Frontal cortex (tissue), 4 donors: Measurements from ENCODE around the gene CFAP157. TPM values are rescaled to one million over a fixed set of nuclear protein-coding genes. Genes with fewer than 3 reads are reported as not detected.

Source experiments
- DNase-seq, 2 donors: peaks; one replicate each; pipeline ENCODE4 v3.0.0; 2012; ENCODE audit warnings: low spot score in 2 of 2
- FAIRE-seq: peaks from 2 replicates; lab custom pipeline; 2012; peaks lifted over from hg19 to GRCh38; lab: Jason Lieb, UNC
- total RNA-seq: library from RNA; depleted of rRNA; stranded (reverse); fragments of >200 nt; gene quantifications from one replicate; pipeline ENCODE4 v1.2.3, GENCODE V29; 2014
- donor health status: control.
- donor health status: control.
- donor health status: control.

CFAP157 gene
- not detected for total RNA-seq

DNA sequence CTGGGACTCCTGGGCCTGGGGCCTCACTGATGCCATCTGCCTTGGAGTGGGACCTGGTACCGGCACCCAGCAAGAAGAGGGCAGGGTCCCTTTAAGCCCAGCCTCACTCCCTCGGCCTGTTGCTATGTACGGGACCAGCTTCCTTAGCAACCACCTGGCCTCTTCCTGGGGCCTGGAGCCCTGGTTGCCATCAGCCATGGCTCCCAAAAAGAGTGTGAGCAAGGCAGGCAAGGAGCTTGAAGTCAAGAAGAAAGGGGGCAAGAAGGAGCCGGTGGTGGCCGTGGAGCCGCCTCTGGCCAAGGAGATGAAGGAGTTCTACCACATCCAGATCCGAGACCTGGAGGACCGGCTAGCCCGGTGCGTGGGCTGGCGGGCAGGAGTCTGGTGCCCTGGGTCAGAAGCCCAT lies at the start of gene CFAP157:
TSS of gene CFAP157 (plus strand) at position 153 of the 406 bp plus-strand sequence. CDS start at position 197, 44 bp downstream.
- no peak for DNase-seq
- no peak for FAIRE-seq

DNA sequence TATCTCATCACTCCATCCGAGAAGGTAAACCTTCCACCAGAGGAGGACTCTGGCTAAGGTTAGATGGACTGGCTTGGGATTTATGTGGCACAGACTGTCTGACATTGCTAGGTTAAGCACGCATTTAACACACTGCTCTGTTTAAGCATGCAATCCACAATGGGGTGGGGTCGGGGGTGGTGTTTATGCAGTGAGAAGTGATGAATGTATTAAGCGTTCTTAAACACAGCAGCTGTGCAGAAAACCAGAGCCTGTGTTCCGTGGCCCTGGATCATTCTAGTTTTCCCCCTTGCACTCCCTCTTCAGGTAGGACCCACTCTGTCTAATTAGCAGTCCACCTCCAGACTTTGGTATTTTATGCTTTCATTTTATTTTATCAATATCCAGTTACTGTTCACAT lies 48.4 kb upstream of the CFAP157 start:
- DNase-seq (no peak), FAIRE-seq (no peak)

- FAIRE-seq (no peak), DNase-seq (no peak)
Observed at GRCh38 chr9:127660886-127661741, 45.7 kb upstream of the CFAP157 start.

DNA sequence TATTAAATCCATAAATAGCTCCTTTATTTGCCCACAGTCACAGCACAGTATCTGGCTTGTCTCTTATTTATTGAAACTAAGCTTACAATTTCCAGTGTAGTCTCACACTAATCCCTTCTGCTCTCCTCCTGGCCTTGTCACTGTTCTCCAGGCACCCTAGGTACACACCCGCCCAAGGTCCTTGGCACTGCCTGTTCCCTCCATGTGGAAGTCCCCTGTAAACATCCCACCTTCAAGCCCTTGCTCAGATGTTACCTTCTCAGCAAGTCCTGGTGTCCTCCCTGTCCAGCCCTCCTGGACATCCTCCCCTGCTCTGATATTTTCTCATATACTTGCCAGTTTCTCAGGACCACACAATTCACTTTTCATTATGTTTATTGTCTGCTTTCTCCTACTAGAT lies 44.2 kb upstream of the CFAP157 start:
- FAIRE-seq, result no peak
- DNase-seq, result no peak

DNA sequence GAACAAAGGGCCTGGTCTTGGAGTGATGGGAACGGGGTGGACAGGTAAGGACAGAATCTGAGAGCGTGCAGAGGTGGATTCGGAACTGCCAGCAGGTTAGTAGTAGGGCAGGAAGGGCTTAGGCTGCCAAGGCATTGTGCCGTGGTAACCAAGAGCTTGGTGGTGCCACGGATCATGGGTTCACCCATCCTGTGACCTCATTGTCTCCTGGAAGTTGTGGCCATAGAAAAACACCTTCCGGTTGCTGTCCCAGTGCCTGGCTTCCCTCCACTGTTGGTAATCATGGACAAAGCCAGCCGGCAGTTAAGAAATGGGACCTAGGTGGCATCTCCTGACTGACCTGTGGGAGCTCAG lies 42.5 kb upstream of the CFAP157 start:
- no peak for FAIRE-seq

GRCh38 chr9:127664678-127665507 lies 41.9 kb upstream of the CFAP157 start:
- no peak for FAIRE-seq
- DNase-seq, result no peak

More for the DNA sequence above, 42.5 kb upstream of the CFAP157 start:
- DNase-seq, result no peak

GRCh38 chr9:127667127-127667844 lies 39.5 kb upstream of the CFAP157 start:
- FAIRE-seq (no peak), DNase-seq (no peak)

GRCh38 chr9:127667906-127668305 lies 38.9 kb upstream of the CFAP157 start:
- no peak for DNase-seq

DNA sequence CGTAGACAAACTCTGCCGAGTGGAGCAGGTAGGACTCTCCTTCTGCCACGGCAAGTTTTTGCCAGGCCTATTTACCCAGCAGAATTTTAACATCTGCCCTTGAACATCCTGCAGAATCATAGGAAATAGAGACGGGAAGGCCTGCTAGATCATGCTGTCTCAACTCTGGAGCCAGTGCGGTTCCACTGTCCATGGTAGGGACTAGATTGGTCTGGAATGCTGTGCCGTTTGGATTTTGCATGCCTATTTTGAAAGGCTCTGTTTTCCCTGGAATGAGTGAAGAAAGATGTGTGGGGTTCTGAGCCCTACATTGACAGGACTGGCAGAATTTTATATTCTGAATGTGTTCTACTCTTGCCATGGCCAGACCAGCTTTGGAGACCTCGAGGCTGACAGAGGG lies 33.6 kb upstream of the CFAP157 start:
- FAIRE-seq (no peak), DNase-seq (no peak)

More at GRCh38 chr9:127667906-127668305, 38.9 kb upstream of the CFAP157 start:
- FAIRE-seq, result no peak

- FAIRE-seq (no peak), DNase-seq (no peak)
Observed at GRCh38 chr9:127676638-127677037, 30.1 kb upstream of the CFAP157 start.

DNA sequence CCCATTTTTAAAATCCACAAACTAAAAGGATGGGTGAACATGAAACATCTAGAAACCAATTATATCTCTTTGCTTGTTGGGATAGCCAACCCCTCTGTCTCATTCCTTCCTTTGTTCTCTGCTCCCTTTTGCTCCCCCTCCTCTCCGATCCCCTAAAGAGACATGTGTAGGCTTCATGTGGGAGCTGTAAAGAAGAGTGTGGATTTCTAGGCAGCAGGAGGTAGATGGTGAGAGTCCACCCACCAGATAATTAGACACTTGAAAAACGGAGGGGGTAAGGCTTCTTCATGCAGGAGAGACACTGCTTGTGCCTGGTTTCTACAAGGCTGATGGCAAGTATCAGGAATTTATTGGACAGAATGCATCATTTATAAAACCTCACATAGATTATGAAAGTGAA lies 27.3 kb upstream of the CFAP157 start:
- DNase-seq, result no peak
- FAIRE-seq, result no peak

DNA sequence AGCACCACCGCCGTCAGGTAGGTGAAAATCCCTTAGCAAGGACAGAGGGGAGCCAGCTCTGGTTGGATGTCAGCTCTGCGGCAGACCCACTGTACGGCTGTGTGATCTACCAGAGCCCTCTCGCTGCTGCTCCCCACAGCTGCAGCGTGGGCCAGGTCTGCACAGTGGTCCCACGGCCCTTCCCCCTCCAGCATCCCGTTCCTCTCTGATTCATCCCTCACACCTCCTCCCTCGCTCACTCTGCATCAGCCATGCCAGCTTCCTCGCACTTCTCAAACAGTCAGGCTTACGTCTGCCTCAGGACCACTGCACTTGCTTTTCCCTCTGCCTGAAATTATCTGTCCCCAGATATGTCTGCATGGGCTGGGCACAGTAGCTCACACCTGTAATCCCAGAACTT lies 26.6 kb upstream of the CFAP157 start:
- FAIRE-seq, result no peak

GRCh38 chr9:127680846-127681245 lies 25.9 kb upstream of the CFAP157 start:
- FAIRE-seq (no peak), DNase-seq (no peak)

More for the DNA sequence above, 26.6 kb upstream of the CFAP157 start:
- DNase-seq, result no peak

DNA sequence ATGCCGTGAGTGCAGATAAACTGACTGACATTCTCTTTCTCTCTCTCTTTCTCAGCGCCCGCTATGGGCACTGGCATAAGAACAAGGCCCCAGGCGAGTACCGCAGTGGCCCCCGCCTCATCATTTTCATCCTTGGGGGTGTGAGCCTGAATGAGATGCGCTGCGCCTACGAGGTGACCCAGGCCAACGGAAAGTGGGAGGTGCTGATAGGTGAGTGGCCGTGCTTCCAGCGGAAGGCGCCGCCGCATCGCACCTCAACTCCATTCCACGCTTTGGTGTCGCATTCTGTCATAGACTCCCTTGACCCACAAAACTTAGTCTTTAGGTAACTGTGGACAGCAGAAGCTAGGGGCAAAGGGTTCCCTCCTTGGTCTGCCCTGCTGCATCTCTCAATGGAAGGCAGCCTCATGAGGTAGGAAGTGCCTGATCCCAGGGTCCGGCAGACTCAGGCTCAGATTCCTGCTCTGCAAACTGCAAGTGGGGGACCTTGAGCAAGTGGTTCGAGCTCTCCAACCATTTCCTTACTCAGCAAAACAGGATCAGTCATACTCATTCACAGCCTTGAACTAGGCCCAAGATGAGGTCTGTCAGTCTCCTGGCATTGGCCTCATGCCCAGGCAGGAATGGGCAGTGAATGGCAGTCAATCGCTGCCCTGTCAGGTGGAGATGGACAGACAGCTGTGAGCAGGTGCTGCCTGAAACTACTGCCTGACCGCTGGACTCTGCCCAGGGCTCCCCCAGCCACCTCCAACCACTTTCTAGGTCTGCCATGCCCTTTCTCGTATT lies 24.2 kb upstream of the CFAP157 start:
- no peak for FAIRE-seq
- DNase-seq, result no peak

- FAIRE-seq, result no peak
Observed at GRCh38 chr9:127683723-127684122, 23.1 kb upstream of the CFAP157 start.

DNA sequence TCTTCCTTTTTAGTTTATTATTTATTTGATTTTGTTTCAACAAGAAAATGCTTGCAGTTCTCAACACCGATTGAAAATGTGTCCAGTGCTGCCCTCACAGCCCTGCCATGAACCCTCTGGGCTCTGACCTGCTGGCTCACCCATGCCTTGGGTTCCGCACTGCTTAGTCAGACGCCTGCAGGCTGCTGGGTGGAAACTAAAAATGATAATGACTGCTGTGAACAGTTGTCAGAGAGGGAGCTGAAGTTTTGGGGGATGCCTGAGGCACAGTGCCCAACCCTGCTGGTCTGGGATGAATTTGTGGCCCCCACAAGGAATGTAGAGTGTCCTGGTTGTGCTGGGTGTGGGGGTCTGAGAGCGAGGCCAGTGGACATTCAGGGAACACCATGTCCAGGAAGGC lies 22.2 kb upstream of the CFAP157 start:
- FAIRE-seq (no peak), DNase-seq (no peak)

More at GRCh38 chr9:127683723-127684122, 23.1 kb upstream of the CFAP157 start:
- no peak for DNase-seq

DNA sequence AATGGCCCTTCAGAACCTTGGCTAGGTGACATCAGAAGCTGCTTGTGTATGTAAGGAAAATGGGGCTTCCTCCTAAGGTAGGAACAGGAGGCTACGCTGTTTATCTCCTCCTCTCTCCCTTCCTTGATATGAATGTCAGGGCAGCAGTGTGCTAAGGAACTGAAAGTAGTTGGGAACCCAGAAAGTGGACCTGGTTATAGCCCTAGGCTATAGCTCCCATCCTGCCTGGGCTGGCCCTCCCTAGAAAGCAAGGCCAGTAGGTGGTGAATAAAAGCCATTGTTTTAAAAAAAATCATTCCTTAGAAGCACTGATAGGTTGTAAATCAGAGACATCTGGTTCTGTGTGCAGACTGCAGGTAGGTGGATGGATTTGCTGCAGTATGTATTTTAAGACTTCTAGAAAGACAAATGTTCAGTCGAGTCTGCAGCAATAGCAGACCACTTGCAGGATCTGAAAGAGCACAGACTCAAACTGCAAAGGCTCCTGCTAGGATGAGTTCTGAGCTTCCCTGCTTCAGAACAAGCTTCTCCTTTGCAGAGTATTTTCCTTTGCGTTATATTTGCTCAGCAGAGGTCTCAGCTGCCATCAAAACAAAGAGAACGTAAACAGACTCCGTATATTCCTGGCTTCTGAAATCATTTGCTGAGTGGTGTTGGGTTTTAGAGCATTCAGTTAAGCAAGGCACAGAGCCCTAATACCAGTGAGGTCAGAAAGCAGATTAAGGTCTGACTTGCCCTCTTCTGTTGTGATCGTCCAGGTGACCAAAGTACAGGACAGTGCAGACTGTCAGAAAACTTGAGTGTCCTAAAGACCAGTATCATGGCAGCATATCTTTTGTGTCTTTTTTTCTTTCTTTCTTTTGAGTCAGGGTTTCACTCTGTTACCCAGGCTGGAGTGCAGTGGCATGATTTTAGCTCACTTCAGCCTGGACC lies 20.1 kb upstream of the CFAP157 start:
- DNase-seq, result no peak
- FAIRE-seq, result no peak

- FAIRE-seq (no peak), DNase-seq (no peak)
Observed at GRCh38 chr9:127689329-127690000, 17.3 kb upstream of the CFAP157 start.
